ENCODE measurements around the gene SRD5A2. TPM values are rescaled to one million over a fixed set of nuclear protein-coding genes. Genes with fewer than 3 reads are reported as not detected.

Gene SRD5A2
- total and polyA plus RNA-seq, 8 donors, result 0.05 TPM; not detected in 7

- no peaks in the 10 kb centered on the region for H3K36me3 ChIP-seq
- DNase-seq (no peak), FAIRE-seq (no peak), ATAC-seq (peak in 3 of 4 donors; percentile 30 to 63 (median 43))
- intact Hi-C loops (cut with DNase I), result no loop called here
- H3K9me3 ChIP-seq, result no peaks in the 10 kb centered on the region
- TF ChIP-seq, protein P1, sequence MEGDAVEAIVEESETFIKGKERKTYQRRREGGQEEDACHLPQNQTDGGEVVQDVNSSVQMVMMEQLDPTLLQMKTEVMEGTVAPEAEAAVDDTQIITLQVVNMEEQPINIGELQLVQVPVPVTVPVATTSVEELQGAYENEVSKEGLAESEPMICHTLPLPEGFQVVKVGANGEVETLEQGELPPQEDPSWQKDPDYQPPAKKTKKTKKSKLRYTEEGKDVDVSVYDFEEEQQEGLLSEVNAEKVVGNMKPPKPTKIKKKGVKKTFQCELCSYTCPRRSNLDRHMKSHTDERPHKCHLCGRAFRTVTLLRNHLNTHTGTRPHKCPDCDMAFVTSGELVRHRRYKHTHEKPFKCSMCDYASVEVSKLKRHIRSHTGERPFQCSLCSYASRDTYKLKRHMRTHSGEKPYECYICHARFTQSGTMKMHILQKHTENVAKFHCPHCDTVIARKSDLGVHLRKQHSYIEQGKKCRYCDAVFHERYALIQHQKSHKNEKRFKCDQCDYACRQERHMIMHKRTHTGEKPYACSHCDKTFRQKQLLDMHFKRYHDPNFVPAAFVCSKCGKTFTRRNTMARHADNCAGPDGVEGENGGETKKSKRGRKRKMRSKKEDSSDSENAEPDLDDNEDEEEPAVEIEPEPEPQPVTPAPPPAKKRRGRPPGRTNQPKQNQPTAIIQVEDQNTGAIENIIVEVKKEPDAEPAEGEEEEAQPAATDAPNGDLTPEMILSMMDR (IDR thresholded peaks at IDR 0.05), result no peak
- H3K27ac ChIP-seq, result no peak overlapping the region
- 15% methylated on average over 2 of the region's 2 CpGs for WGBS, 2 donors
- H3K27me3 ChIP-seq, result no peaks in the 10 kb centered on the region
- no peaks in the 10 kb centered on the region for H3K4me1 ChIP-seq
- H3K4me3 ChIP-seq, result no peak overlapping the region
Observed at GRCh38 chr2:31535768-31536167, 45.0 kb downstream of the SRD5A2 start.

GRCh38 chr2:31534636-31535035 lies 46.1 kb downstream of the SRD5A2 start:
- no peak for ATAC-seq
- FAIRE-seq, result no peak
- DNase-seq, result no peak

DNA sequence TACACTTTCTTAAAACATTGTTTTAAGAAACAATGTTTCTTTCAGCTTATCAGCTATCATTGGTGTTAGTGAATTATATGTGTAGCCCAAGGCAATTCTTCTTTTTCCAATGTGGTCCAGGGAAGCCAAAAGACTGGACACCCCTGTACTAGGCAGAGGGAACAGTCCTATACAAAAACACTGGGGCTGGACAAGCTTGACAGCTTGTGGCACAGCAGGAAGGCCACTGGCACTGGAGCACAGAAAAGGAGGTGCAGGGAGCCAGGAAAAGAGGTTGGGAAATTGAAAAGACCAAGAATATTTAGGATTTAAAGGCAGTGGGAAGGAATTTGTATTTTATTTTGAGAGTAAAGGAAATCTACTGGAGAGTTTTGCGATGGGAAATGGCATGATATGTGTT lies 47.7 kb downstream of the SRD5A2 start:
- WGBS, 2 donors, result 81 to 90% methylated on average over 1 of the region's 1 CpG
- TF ChIP-seq, protein P1 (IDR thresholded peaks at IDR 0.05), result no peak
- no peaks in the 10 kb centered on the region for H3K9me3 ChIP-seq
- FAIRE-seq (no peak), DNase-seq (no peak), ATAC-seq (no peak)
- H3K27ac ChIP-seq, result no peak overlapping the region
- H3K27me3 ChIP-seq, result no peaks in the 10 kb centered on the region
- H3K4me1 ChIP-seq, result no peaks in the 10 kb centered on the region
- no peaks in the 10 kb centered on the region for H3K36me3 ChIP-seq
- intact Hi-C loops (cut with DNase I), result no loop called here
- H3K4me3 ChIP-seq, result no peak overlapping the region

More at GRCh38 chr2:31534636-31535035, 46.1 kb downstream of the SRD5A2 start:
- no peaks in the 10 kb centered on the region for H3K36me3 ChIP-seq
- H3K9me3 ChIP-seq, result no peaks in the 10 kb centered on the region
- WGBS, 2 donors, result 85 to 91% methylated on average over 1 of the region's 1 CpG
- TF ChIP-seq, protein P1 (IDR thresholded peaks at IDR 0.05), result no peak
- H3K4me3 ChIP-seq, result no peak overlapping the region
- H3K27me3 ChIP-seq, result no peaks in the 10 kb centered on the region
- intact Hi-C loops (cut with DNase I), result no loop called here
- H3K4me1 ChIP-seq, result no peaks in the 10 kb centered on the region
- no peak overlapping the region for H3K27ac ChIP-seq

DNA sequence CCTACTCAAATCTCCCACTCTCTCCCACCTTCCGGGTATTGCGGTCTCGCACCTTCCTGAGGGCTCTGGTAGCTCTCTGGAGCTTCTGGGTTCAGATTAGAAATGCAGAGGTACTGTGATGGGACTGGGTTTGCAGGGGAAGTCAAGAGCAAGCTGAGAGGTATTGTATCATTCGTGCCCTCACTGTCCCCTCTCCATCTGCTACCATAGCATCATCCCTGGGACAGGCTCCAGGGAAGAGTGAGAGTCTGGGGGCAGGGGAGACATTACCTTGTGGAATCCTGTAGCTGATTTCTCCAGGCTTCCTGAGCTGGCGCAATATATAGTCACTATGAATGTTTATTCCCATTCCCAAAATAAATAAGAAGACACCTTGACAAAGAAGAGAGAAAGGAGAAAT lies 49.6 kb downstream of the SRD5A2 start:
- FAIRE-seq, result no peak
- intact Hi-C loops (cut with DNase I), result no loop called here

GRCh38 chr2:31529256-31529655 lies 51.5 kb downstream of the SRD5A2 start:
- ATAC-seq, result no peak

More for the DNA sequence above, 49.6 kb downstream of the SRD5A2 start:
- 82 to 83% methylated on average over 5 of the region's 5 CpGs for WGBS, 2 donors
- TF ChIP-seq, protein P1 (IDR thresholded peaks at IDR 0.05), result no peak
- H3K4me1 ChIP-seq, result no peaks in the 10 kb centered on the region
- H3K4me3 ChIP-seq, result no peak overlapping the region
- H3K27ac ChIP-seq, result no peak overlapping the region
- no peaks in the 10 kb centered on the region for H3K9me3 ChIP-seq
- no peaks in the 10 kb centered on the region for H3K27me3 ChIP-seq
- ATAC-seq (no peak), DNase-seq (no peak)
- no peaks in the 10 kb centered on the region for H3K36me3 ChIP-seq

More at GRCh38 chr2:31529256-31529655, 51.5 kb downstream of the SRD5A2 start:
- Histone ChIP-seq H3K9me3 (no peaks in the 10 kb centered on the region), H3K4me3 (no peak overlapping the region), H3K4me1 (no peaks in the 10 kb centered on the region), H3K27me3 (peaks cover 0 to 5% (median 0%) of the 10 kb centered on the region in 4 donors), H3K36me3 (no peaks in the 10 kb centered on the region), H3K27ac (no peak overlapping the region)
- TF ChIP-seq, protein P1 (IDR thresholded peaks at IDR 0.05), result no peak
- intact Hi-C loops (cut with DNase I), result no loop called here
- no peak for FAIRE-seq
- 59 to 60% methylated on average over 8 of the region's 8 CpGs for WGBS, 2 donors
- DNase-seq, result no peak

Measured in pancreas (tissue), 10 donors.